Osteocyte (in vitro differentiated cells): Measurements from ENCODE around the gene DNAH5. TPM values are rescaled to one million over a fixed set of nuclear protein-coding genes. Genes with fewer than 3 reads are reported as not detected.

Source experiments
- DNase-seq: peaks from one replicate; pipeline ENCODE4 v3.0.0; 2021; ENCODE audit warnings: mixed read lengths; ENCODE audit not compliant: unreplicated experiment; ENCODE audit errors: extremely low spot score
- H3K27ac Mint-ChIP-seq: one replicate; pipeline ENCODE4 v1.8.0; 2021; ENCODE audit warnings: mild to moderate bottlenecking, mixed read lengths; ENCODE audit not compliant: unreplicated experiment
- H3K27me3 Mint-ChIP-seq: one replicate; pipeline ENCODE4 v1.8.0; 2021; ENCODE audit warnings: mixed read lengths; ENCODE audit not compliant: unreplicated experiment
- H3K36me3 Mint-ChIP-seq: one replicate; pipeline ENCODE4 v1.8.0; 2021; ENCODE audit warnings: mixed read lengths; ENCODE audit not compliant: unreplicated experiment
- H3K4me1 Mint-ChIP-seq: one replicate; pipeline ENCODE4 v1.8.0; 2021; ENCODE audit warnings: mixed read lengths; ENCODE audit not compliant: unreplicated experiment
- H3K4me3 Mint-ChIP-seq: one replicate; pipeline ENCODE4 v1.8.0; 2021; ENCODE audit warnings: mild to moderate bottlenecking, moderate library complexity, mixed read lengths; ENCODE audit not compliant: unreplicated experiment
- H3K9me3 Mint-ChIP-seq: one replicate; pipeline ENCODE4 v1.8.0; 2021; ENCODE audit warnings: mixed read lengths; ENCODE audit not compliant: unreplicated experiment
- total RNA-seq: library from RNA; stranded (reverse); gene quantifications from 2 replicates; pipeline ENCODE4 v1.2.1, GENCODE V29; 2021
- TF ChIP-seq, protein P1 (sequence below): fragments of 200-600 bp; sonication (generic); IDR thresholded peaks from 2 replicates; pipeline ENCODE4 v1.5.0; 2021; ENCODE audit warnings: antibody characterized with exemption, mild to moderate bottlenecking, moderate library complexity

The DNAH5 gene
- total RNA-seq, 1 donor from 2014 or later, result 0.21 TPM

DNA sequence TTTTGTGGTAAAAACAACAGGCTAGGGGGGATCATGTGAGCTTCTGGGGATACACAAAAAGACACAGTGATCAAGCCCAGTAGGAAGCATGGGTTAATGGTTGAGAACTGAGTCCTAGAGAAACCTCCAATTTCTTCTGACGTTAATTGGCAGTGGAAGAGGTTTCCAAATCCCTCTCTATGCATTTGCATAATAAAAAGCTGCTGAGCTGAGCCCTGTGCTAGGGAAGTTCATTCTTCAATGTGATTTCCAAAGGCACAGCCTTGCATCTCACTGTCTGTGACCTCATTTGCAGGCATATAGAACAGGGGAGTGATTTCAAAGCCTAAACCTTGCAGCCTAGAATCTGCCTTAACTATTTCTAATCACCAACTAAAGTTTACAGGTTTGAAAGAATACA, 812 bp downstream of the DNAH5 start:
- H3K4me1 Mint-ChIP-seq, result no peaks in the 10 kb centered on the region
- DNase-seq, result no peak
- TF ChIP-seq, protein P1, sequence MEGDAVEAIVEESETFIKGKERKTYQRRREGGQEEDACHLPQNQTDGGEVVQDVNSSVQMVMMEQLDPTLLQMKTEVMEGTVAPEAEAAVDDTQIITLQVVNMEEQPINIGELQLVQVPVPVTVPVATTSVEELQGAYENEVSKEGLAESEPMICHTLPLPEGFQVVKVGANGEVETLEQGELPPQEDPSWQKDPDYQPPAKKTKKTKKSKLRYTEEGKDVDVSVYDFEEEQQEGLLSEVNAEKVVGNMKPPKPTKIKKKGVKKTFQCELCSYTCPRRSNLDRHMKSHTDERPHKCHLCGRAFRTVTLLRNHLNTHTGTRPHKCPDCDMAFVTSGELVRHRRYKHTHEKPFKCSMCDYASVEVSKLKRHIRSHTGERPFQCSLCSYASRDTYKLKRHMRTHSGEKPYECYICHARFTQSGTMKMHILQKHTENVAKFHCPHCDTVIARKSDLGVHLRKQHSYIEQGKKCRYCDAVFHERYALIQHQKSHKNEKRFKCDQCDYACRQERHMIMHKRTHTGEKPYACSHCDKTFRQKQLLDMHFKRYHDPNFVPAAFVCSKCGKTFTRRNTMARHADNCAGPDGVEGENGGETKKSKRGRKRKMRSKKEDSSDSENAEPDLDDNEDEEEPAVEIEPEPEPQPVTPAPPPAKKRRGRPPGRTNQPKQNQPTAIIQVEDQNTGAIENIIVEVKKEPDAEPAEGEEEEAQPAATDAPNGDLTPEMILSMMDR, result no peak
- H3K27ac Mint-ChIP-seq, result no peak overlapping the region
- peaks cover 51% of the 10 kb centered on the region for H3K27me3 Mint-ChIP-seq
- no peak overlapping the region for H3K4me3 Mint-ChIP-seq
- no peaks in the 10 kb centered on the region for H3K36me3 Mint-ChIP-seq
- H3K9me3 Mint-ChIP-seq, result no peaks in the 10 kb centered on the region

- DNase-seq, result no peak
- no peaks in the 10 kb centered on the region for H3K4me1 Mint-ChIP-seq
- no peak overlapping the region for H3K27ac Mint-ChIP-seq
- no peaks in the 10 kb centered on the region for H3K9me3 Mint-ChIP-seq
- peaks cover 50% of the 10 kb centered on the region for H3K27me3 Mint-ChIP-seq
- no peaks in the 10 kb centered on the region for H3K36me3 Mint-ChIP-seq
- H3K4me3 Mint-ChIP-seq, result no peak overlapping the region
- TF ChIP-seq, protein P1, result no peak
Measured at GRCh38 chr5:13941468-13941867, 3.0 kb downstream of the DNAH5 start.

DNA sequence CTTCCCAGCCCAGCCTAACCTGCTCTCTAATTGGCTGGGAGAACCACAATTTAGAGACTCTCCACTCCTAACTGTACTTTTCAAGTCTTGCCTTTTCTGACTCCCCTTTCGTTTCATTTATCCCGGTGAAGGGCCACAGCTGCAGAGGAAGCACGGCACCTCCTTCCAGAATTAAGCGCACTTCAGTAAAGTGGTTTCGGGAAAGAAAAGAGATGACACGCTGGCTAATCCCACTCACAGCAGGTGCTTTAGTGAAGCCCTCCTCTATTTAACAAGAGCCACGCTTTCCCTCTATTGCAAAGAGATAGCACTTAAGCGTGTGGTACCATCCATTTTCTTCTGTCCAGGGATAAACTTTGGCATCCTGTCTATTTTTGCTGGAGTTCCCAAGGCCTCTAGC, 4.8 kb downstream of the DNAH5 start:
- no peak overlapping the region for H3K27ac Mint-ChIP-seq
- TF ChIP-seq, protein P1, result no peak
- H3K4me3 Mint-ChIP-seq, result no peak overlapping the region

GRCh38 chr5:13934921-13935320, 9.6 kb downstream of the DNAH5 start:
- H3K36me3 Mint-ChIP-seq, result no peaks in the 10 kb centered on the region
- peaks cover 12% of the 10 kb centered on the region for H3K9me3 Mint-ChIP-seq
- no peak for DNase-seq
- H3K4me3 Mint-ChIP-seq, result no peak overlapping the region
- H3K27ac Mint-ChIP-seq, result no peak overlapping the region
- TF ChIP-seq, protein P1, result no peak
- H3K4me1 Mint-ChIP-seq, result no peaks in the 10 kb centered on the region
- peaks cover 50% of the 10 kb centered on the region for H3K27me3 Mint-ChIP-seq

More for the DNA sequence above, 4.8 kb downstream of the DNAH5 start:
- DNase-seq, result no peak
- Mint-ChIP-seq H3K9me3 (peaks cover 1% of the 10 kb centered on the region), H3K4me1 (no peaks in the 10 kb centered on the region), H3K36me3 (no peaks in the 10 kb centered on the region), H3K27me3 (peaks cover 62% of the 10 kb centered on the region)

DNA sequence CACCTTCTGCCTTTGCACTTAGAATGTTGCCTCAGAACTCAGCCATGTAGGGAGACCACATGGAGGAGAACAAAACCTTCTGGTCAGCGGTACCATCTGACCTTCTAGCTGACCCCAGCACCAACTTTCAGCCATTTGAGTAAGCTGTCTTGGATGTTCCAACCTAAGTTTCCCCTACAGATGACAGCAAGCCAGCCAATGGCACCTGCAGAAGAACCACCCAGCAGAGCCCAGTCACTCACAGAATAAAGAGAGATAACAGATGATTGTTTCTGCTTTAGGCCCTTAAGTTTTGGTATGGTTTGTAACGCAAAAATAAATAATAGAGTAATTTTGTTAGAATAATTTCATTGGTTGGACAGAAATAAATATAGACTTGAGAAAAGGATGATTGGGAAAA, 10.4 kb downstream of the DNAH5 start:
- Mint-ChIP-seq H3K27ac (no peak overlapping the region), H3K4me3 (no peak overlapping the region), H3K27me3 (peaks cover 45% of the 10 kb centered on the region), H3K4me1 (no peaks in the 10 kb centered on the region), H3K36me3 (no peaks in the 10 kb centered on the region), H3K9me3 (peaks cover 12% of the 10 kb centered on the region)
- DNase-seq, result no peak
- TF ChIP-seq, protein P1, result no peak
